Measurements from ENCODE around the gene ABCA4.

DNA sequence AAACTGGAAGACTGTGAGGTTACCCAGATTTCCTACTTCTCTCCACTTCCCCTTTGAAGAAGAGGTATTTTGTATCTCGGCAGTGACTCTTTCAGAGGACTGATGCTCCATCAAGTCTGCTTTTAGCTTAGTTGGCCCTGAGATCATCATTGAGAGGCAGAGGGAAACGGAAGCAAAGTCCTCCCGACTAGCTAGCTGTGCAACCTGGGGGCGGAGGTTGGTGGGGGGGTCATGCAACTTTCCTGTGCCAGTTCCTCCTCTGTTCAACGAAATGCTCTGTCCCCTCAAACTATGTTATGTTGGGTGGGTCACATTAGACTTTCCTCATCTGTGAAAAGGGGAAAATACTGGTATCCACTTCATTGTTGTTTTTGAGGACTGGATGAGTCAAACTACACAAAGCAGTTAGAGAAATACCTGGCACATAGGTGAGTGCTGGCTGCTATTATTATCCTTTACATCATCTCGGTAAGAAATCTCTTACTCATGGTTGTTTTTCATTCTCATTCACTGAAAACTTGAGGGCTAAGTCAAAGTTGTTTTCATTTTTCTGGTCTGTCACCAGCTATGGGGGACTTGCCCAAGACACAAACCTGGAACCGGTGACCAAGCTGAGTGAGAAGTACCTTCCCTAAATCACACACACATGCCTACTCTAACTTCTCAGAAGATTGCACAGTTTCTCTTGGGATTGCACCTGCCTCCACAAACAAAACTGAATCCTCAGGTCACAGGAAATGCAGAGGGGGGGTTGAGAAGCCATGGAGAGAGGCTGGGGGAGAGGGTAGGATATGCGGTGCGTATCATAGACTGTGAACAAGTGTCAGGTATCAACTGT, 83.3 kb downstream of the ABCA4 start:
- no peak for TF ChIP-seq GABPB1 (CRISPR knock-in tag; IDR thresholded peaks at IDR 0.05)
- TF ChIP-seq SP1 (CRISPR knock-in tag; conservative IDR thresholded peaks at IDR 0.05) = no peak
- TF ChIP-seq, protein P1, sequence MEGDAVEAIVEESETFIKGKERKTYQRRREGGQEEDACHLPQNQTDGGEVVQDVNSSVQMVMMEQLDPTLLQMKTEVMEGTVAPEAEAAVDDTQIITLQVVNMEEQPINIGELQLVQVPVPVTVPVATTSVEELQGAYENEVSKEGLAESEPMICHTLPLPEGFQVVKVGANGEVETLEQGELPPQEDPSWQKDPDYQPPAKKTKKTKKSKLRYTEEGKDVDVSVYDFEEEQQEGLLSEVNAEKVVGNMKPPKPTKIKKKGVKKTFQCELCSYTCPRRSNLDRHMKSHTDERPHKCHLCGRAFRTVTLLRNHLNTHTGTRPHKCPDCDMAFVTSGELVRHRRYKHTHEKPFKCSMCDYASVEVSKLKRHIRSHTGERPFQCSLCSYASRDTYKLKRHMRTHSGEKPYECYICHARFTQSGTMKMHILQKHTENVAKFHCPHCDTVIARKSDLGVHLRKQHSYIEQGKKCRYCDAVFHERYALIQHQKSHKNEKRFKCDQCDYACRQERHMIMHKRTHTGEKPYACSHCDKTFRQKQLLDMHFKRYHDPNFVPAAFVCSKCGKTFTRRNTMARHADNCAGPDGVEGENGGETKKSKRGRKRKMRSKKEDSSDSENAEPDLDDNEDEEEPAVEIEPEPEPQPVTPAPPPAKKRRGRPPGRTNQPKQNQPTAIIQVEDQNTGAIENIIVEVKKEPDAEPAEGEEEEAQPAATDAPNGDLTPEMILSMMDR (IDR thresholded peaks at IDR 0.05) = no peak
- TF ChIP-seq NFYB (CRISPR knock-in tag; conservative IDR thresholded peaks at IDR 0.05; ENCODE audit: low read depth) = no peak
- TF ChIP-seq RORB (CRISPR knock-in tag; IDR thresholded peaks at IDR 0.05) = no peak
- no peak for TF ChIP-seq JUN (CRISPR knock-in tag; IDR thresholded peaks at IDR 0.05)

All from WTC11 (cell line).